Suprapubic skin (tissue), 3 donors: Measurements from ENCODE around the gene ZFYVE28.

Source experiments
- CTCF ChIP-seq, 2 donors: fragments of 200-600 bp in 1 of 2; fragments of 450-650 bp in 1 of 2; sonication (generic) in 1 of 2; IDR thresholded peaks; one replicate each; pipeline ENCODE4 v1.5.1; 2016 to 2019; ENCODE audit warnings: antibody characterized with exemption in 2 of 2, mild to moderate bottlenecking in 1 of 2, moderate library complexity in 1 of 2
- EP300 ChIP-seq: sonication (generic); formaldehyde crosslinking; IDR thresholded peaks from one replicate; pipeline ENCODE4 v1.6.1; 2017; ENCODE audit warnings: antibody characterized with exemption
- POLR2A ChIP-seq, 2 donors: fragments of 450-650 bp; IDR thresholded peaks; one replicate each; pipeline ENCODE4 v1.6.1; 2017; ENCODE audit warnings: antibody characterized with exemption in 2 of 2, mild to moderate bottlenecking in 2 of 2, moderate library complexity in 2 of 2

GRCh38 chr4:2333916-2334644, 84.4 kb downstream of the ZFYVE28 start:
- TF ChIP-seq CTCF (IDR thresholded peaks at IDR 0.05) (no peak), POLR2A (IDR thresholded peaks at IDR 0.05) (no peak), EP300 (no peak)
